Endodermal cell (in vitro differentiated cells): ENCODE data around the gene PKM. TPM values are rescaled to one million over a fixed set of nuclear protein-coding genes. Genes with fewer than 3 reads are reported as not detected.
"Not testable (repeated sequence)": the region's sequence is repeated elsewhere in the genome, so short reads cannot be mapped to it uniquely, and the experiment has no call there.

Experiments
- DNase-seq: peaks from one replicate; pipeline ENCODE4 v3.0.0-alpha.2; 2017
- H3K27ac ChIP-seq: 2 replicates; pipeline ENCODE4 v1.5.1; 2013; ENCODE audit warnings: mild to moderate bottlenecking, low read depth, low read length, moderate library complexity
- H3K27me3 ChIP-seq: 2 replicates; pipeline ENCODE4 v1.6.1; 2013; ENCODE audit warnings: mild to moderate bottlenecking, low read length, moderate library complexity; ENCODE audit not compliant: insufficient read depth, control insufficient read depth, poor library complexity, severe bottlenecking
- H3K36me3 ChIP-seq: 2 replicates; pipeline ENCODE4 v1.7.0; 2013; ENCODE audit warnings: mild to moderate bottlenecking, low read length, moderate library complexity; ENCODE audit not compliant: control insufficient read depth, insufficient read depth
- H3K4me1 ChIP-seq: one replicate; pipeline ENCODE4 v1.7.0; 2013; ENCODE audit warnings: low read length; ENCODE audit not compliant: control insufficient read depth, insufficient read depth
- H3K4me3 ChIP-seq: 2 replicates; pipeline ENCODE4 v1.5.1; 2013; ENCODE audit warnings: mild to moderate bottlenecking, low read length, moderate library complexity
- H3K9ac ChIP-seq: 2 replicates; pipeline ENCODE4 v1.6.1; 2013; ENCODE audit warnings: mild to moderate bottlenecking, low read length, moderate library complexity; ENCODE audit not compliant: poor library complexity, severe bottlenecking; ENCODE audit errors: extremely low read depth
- H3K9me3 ChIP-seq: 2 replicates; pipeline ENCODE4 v1.6.1; 2013; ENCODE audit warnings: mild to moderate bottlenecking, low read length, moderate library complexity; ENCODE audit not compliant: control insufficient read depth
- H3K27ac Mint-ChIP-seq: 2 replicates; pipeline ENCODE4 v1.8.0; 2020; ENCODE audit warnings: mixed read lengths
- H3K27me3 Mint-ChIP-seq: 2 replicates; pipeline ENCODE4 v1.8.0; 2021; ENCODE audit warnings: mild to moderate bottlenecking, mixed read lengths; ENCODE audit not compliant: insufficient read depth
- H3K36me3 Mint-ChIP-seq: 2 replicates; pipeline ENCODE4 v1.8.0; 2020; ENCODE audit warnings: low read depth, mixed read lengths
- H3K4me1 Mint-ChIP-seq: 2 replicates; pipeline ENCODE4 v1.8.0; 2020; ENCODE audit warnings: mixed read lengths
- H3K4me3 Mint-ChIP-seq: 2 replicates; pipeline ENCODE4 v1.8.0; 2020; ENCODE audit warnings: mild to moderate bottlenecking, moderate library complexity, mixed read lengths
- H3K9me3 Mint-ChIP-seq: 2 replicates; pipeline ENCODE4 v1.8.0; 2020; ENCODE audit warnings: mild to moderate bottlenecking, mixed read lengths
- CTCF ChIP-seq: fragments of 200-600 bp; sonication (generic); conservative IDR thresholded peaks from 2 replicates; pipeline ENCODE4 v1.5.0; 2021; ENCODE audit warnings: antibody characterized with exemption, mild to moderate bottlenecking
- WGBS, 2 experiments: methylation state at CpG; one replicate each; pipeline versions ENCODE4 v1.1.5 to v1.1.7; 2013; ENCODE audit warnings: missing lambda C conversion rate in 2 of 2, mixed read lengths in 1 of 2; ENCODE audit not compliant: insufficient coverage in 1 of 2, insufficient read length in 1 of 2; 5-methylcytosine and 5-hydroxymethylcytosine counted together
- total RNA-seq, 2 donors: library from RNA; stranded (reverse); fragmentation: NEBNext Ultra II Directional in 1 of 2; extraction: Animal tissue kit (Norgen Biotek cat#: 25700) in 1 of 2; gene quantifications; 2 replicates in 1 of 2; 3 replicates in 1 of 2; pipeline ENCODE4 v1.2.1, GENCODE V29; 2021

PKM gene
- total RNA-seq, 2 donors from 2014 or later, result 2,197 to 2,355 TPM

GRCh38 chr15:72173864-72174550 lies 57.0 kb downstream of the PKM start:
- no peak overlapping the region for H3K27ac ChIP-seq
- peaks cover 1% of the 10 kb centered on the region for H3K27me3 Mint-ChIP-seq
- no peak for DNase-seq
- H3K4me3 ChIP-seq, result no peak overlapping the region
- H3K27me3 ChIP-seq, result no peaks in the 10 kb centered on the region
- no peaks in the 10 kb centered on the region for H3K4me1 ChIP-seq
- WGBS, 2 experiments, result 97 to 98% methylated on average over 6 to 12 of the region's 12 CpGs
- H3K9ac ChIP-seq, result no peak overlapping the region
- H3K4me3 Mint-ChIP-seq, result no peak overlapping the region
- H3K36me3 ChIP-seq, result no peaks in the 10 kb centered on the region
- no peaks in the 10 kb centered on the region for H3K36me3 Mint-ChIP-seq
- no peaks in the 10 kb centered on the region for H3K9me3 Mint-ChIP-seq
- H3K4me1 Mint-ChIP-seq, result peaks cover 5% of the 10 kb centered on the region
- H3K9me3 ChIP-seq, result no peaks in the 10 kb centered on the region
- TF ChIP-seq CTCF, result no peak
- H3K27ac Mint-ChIP-seq, result no peak overlapping the region

GRCh38 chr15:72173401-72173800 lies 57.6 kb downstream of the PKM start:
- Histone ChIP-seq H3K9me3 (no peaks in the 10 kb centered on the region), H3K4me3 (no peak overlapping the region), H3K27ac (no peak overlapping the region), H3K27me3 (no peaks in the 10 kb centered on the region), H3K4me1 (peaks cover 5% of the 10 kb centered on the region), H3K9ac (no peak overlapping the region), H3K36me3 (no peaks in the 10 kb centered on the region)
- Mint-ChIP-seq H3K9me3 (no peaks in the 10 kb centered on the region), H3K36me3 (no peaks in the 10 kb centered on the region), H3K4me3 (no peak overlapping the region), H3K27me3 (peaks cover 1% of the 10 kb centered on the region), H3K27ac (no peak overlapping the region), H3K4me1 (peaks cover 11% of the 10 kb centered on the region)
- 87 to 96% methylated on average over 6 of the region's 6 CpGs for WGBS, 2 experiments
- DNase-seq, result no peak
- TF ChIP-seq CTCF, result no peak

GRCh38 chr15:72172796-72173195 lies 58.2 kb downstream of the PKM start:
- Histone ChIP-seq H3K9me3 (no peaks in the 10 kb centered on the region), H3K27ac (no peak overlapping the region), H3K36me3 (no peaks in the 10 kb centered on the region), H3K4me1 (peaks cover 8% of the 10 kb centered on the region), H3K9ac (no peak overlapping the region), H3K4me3 (no peak overlapping the region), H3K27me3 (no peaks in the 10 kb centered on the region)
- no peak for TF ChIP-seq CTCF
- 86 to 88% methylated on average over 4 to 5 of the region's 5 CpGs for WGBS, 2 experiments
- peaks cover 17% of the 10 kb centered on the region for H3K4me1 Mint-ChIP-seq
- H3K36me3 Mint-ChIP-seq, result no peaks in the 10 kb centered on the region
- no peaks in the 10 kb centered on the region for H3K9me3 Mint-ChIP-seq
- H3K27me3 Mint-ChIP-seq, result peaks cover 1% of the 10 kb centered on the region
- H3K4me3 Mint-ChIP-seq, result no peak overlapping the region
- H3K27ac Mint-ChIP-seq, result no peak overlapping the region
- no peak for DNase-seq

- DNase-seq, H3K4me3 ChIP-seq, H3K27ac ChIP-seq, H3K27ac Mint-ChIP-seq, H3K36me3 Mint-ChIP-seq, H3K9me3 Mint-ChIP-seq, H3K4me3 Mint-ChIP-seq, H3K9me3 ChIP-seq, H3K27me3 Mint-ChIP-seq, H3K36me3 ChIP-seq, H3K4me1 ChIP-seq, H3K9ac ChIP-seq, H3K27me3 ChIP-seq: not testable (repeated sequence)
- 87 to 91% methylated on average over 10 of the region's 10 CpGs for WGBS, 2 experiments
- peaks cover 20% of the 10 kb centered on the region for H3K4me1 Mint-ChIP-seq
Measured at GRCh38 chr15:72171978-72172377, 59.0 kb downstream of the PKM start.
